Tibial nerve (tissue), 4 donors: ENCODE measurements around the gene IPO5.

ENCODE experiments used
- CTCF ChIP-seq, 5 experiments: fragments of 200-600 bp in 3 of 5; fragments of 450-650 bp in 2 of 5; sonication (generic) in 3 of 5; IDR thresholded peaks; one replicate each; pipeline ENCODE4 v1.5.1; 2016 to 2019; ENCODE audit warnings: antibody characterized with exemption in 5 of 5, mild to moderate bottlenecking in 3 of 5, moderate library complexity in 2 of 5
- EP300 ChIP-seq, 2 donors: sonication (generic); formaldehyde crosslinking; IDR thresholded peaks; one replicate each; pipeline ENCODE4 v1.6.1; 2017; ENCODE audit warnings: antibody characterized with exemption in 2 of 2, mild to moderate bottlenecking in 1 of 2
- POLR2A ChIP-seq, 2 donors: fragments of 450-650 bp; IDR thresholded peaks; one replicate each; pipeline ENCODE4 v1.6.1; 2017; ENCODE audit warnings: antibody characterized with exemption in 2 of 2, mild to moderate bottlenecking in 2 of 2, moderate library complexity in 2 of 2

GRCh38 chr13:98019186-98019585 is 65.7 kb downstream of the IPO5 start:
- TF ChIP-seq CTCF (IDR thresholded peaks at IDR 0.05) (no peak), EP300 (IDR thresholded peaks at IDR 0.05) (no peak), POLR2A (IDR thresholded peaks at IDR 0.05) (no peak)
